GF-D8 (cell line): Measurements from ENCODE around the gene RPP38.

ENCODE experiments used
- DNase-seq: peaks from one replicate; lab custom pipeline; 2025; lab: John Stamatoyannopoulos, UW

Gene RPP38

GRCh38 chr10:15097011-15097812 is at the start of gene RPP38:
RPP38 (plus strand) TSS chr10:15097355; CDS start chr10:15103315, 5,960 bp downstream.
- peak; percentile 65 for DNase-seq

- DNase-seq, result no peak
Observed at GRCh38 chr10:15049533-15049932, 47.6 kb upstream of the RPP38 start.

- no peak for DNase-seq
Observed at GRCh38 chr10:15052121-15052520, 45.0 kb upstream of the RPP38 start.

- no peak for DNase-seq
Observed at GRCh38 chr10:15053061-15053460, 44.1 kb upstream of the RPP38 start.

- no peak for DNase-seq
Observed at GRCh38 chr10:15058689-15059088, 38.5 kb upstream of the RPP38 start.

- DNase-seq, result no peak
Observed at GRCh38 chr10:15059914-15060313, 37.2 kb upstream of the RPP38 start.

- DNase-seq, result no peak
Observed at GRCh38 chr10:15060638-15061037, 36.5 kb upstream of the RPP38 start.

- DNase-seq, result no peak
Observed at GRCh38 chr10:15067154-15067553, 30.0 kb upstream of the RPP38 start.

- no peak for DNase-seq
Observed at GRCh38 chr10:15068802-15069201, 28.4 kb upstream of the RPP38 start.

GRCh38 chr10:15069230-15069629 is 27.9 kb upstream of the RPP38 start:
- no peak for DNase-seq

- no peak for DNase-seq
Observed at GRCh38 chr10:15072358-15072757, 24.8 kb upstream of the RPP38 start.

GRCh38 chr10:15075421-15075820 is 21.7 kb upstream of the RPP38 start:
- DNase-seq, result no peak

GRCh38 chr10:15083674-15084501 is 13.3 kb upstream of the RPP38 start:
- no peak for DNase-seq

GRCh38 chr10:15084502-15084922 is 12.6 kb upstream of the RPP38 start:
- DNase-seq, result no peak

- no peak for DNase-seq
Observed at GRCh38 chr10:15088428-15089261, 8.5 kb upstream of the RPP38 start, which contains the start of gene ACBD7. ACBD7 (minus strand) TSS chr10:15088776; CDS start chr10:15088728, 48 bp downstream.

- no peak for DNase-seq
Observed at GRCh38 chr10:15091418-15091817, 5.7 kb upstream of the RPP38 start.

- DNase-seq, result no peak
Observed at GRCh38 chr10:15092855-15093408, 4.2 kb upstream of the RPP38 start.

GRCh38 chr10:15096661-15097010 is 519 bp upstream of the RPP38 start:
- no peak for DNase-seq

- no peak for DNase-seq
Observed at GRCh38 chr10:15099886-15100285, 2.7 kb downstream of the RPP38 start.

GRCh38 chr10:15103513-15103912 is 6.4 kb downstream of the RPP38 start:
- no peak for DNase-seq

- peak; percentile 6 for DNase-seq
Observed at GRCh38 chr10:15106352-15107013, 9.3 kb downstream of the RPP38 start.
